Sigmoid colon (tissue), 7 donors: ENCODE results near the gene IPCEF1. TPM values are rescaled to one million over a fixed set of nuclear protein-coding genes. Genes with fewer than 3 reads are reported as not detected.

ENCODE experiments used
- DNase-seq: peaks from one replicate; pipeline ENCODE4 v3.0.0-alpha.2; 2019
- H3K27ac ChIP-seq, 4 donors: fragments of 200-600 bp; sonication (generic); one replicate each; pipeline ENCODE4 v1.5.1; 2016 to 2019; ENCODE audit warnings: mild to moderate bottlenecking in 1 of 4
- H3K27me3 ChIP-seq, 3 donors: fragments of 200-600 bp; sonication (generic); one replicate each; pipeline ENCODE4 v1.5.1; 2019; ENCODE audit warnings: mild to moderate bottlenecking in 1 of 3
- H3K36me3 ChIP-seq, 4 donors: fragments of 200-600 bp; sonication (generic); one replicate each; pipeline ENCODE4 v1.5.1; 2016 to 2019
- H3K4me1 ChIP-seq, 4 donors: fragments of 200-600 bp; sonication (generic); one replicate each; pipeline ENCODE4 v1.5.1; 2017 to 2019
- H3K4me3 ChIP-seq, 4 donors: fragments of 200-600 bp; sonication (generic); one replicate each; pipeline ENCODE4 v1.5.1; 2017 to 2019; ENCODE audit warnings: mild to moderate bottlenecking in 2 of 4, moderate library complexity in 1 of 4
- H3K9me3 ChIP-seq, 4 donors: fragments of 200-600 bp in 3 of 4; sonication (generic) in 3 of 4; one replicate each; pipeline versions ENCODE4 v1.5.1 to v1.6.1; 2013 to 2019
- EP300 ChIP-seq, 4 donors: sonication (generic); formaldehyde crosslinking; IDR thresholded peaks; one replicate each; pipeline ENCODE4 v1.6.1; 2017; ENCODE audit warnings: antibody characterized with exemption in 4 of 4
- POLR2A ChIP-seq, 2 donors: fragments of 450-650 bp; IDR thresholded peaks; one replicate each; pipeline ENCODE4 v1.6.1; 2016; ENCODE audit warnings: antibody characterized with exemption in 2 of 2, mild to moderate bottlenecking in 2 of 2, moderate library complexity in 2 of 2
- POLR2AphosphoS5 ChIP-seq, 4 donors: sonication (generic); formaldehyde crosslinking; IDR thresholded peaks; one replicate each; pipeline ENCODE4 v1.6.1; 2017; ENCODE audit warnings: antibody characterized with exemption in 4 of 4
- WGBS, 2 donors: extraction: QIAGEN DNeasy Blood & Tissue Kit; methylation state at CpG; one replicate each; pipeline ENCODE4 v1.1.7; 2013; 5-methylcytosine and 5-hydroxymethylcytosine counted together
- intact Hi-C: fragments of 100-400 bp; cut with DNase I; formaldehyde crosslinking; loops from one replicate; pipeline ENCODE4 v1.15.1; 2023
- polyA plus RNA-seq, 3 donors: library from polyadenylated mRNA; stranded (reverse); fragments of 200-250 nt; gene quantifications; one replicate each; pipeline ENCODE4 v1.2.3, GENCODE V29; 2013
- total RNA-seq, 4 donors: library from RNA; depleted of rRNA; stranded (reverse); fragments of >200 nt; gene quantifications; one replicate each; pipeline ENCODE4 v1.1.0, GENCODE V29; 2016
- TF ChIP-seq, protein P1 (sequence below), 4 experiments: fragments of 450-650 bp in 3 of 4; fragments of 200-600 bp in 1 of 4; IDR thresholded peaks; one replicate each; pipeline ENCODE4 v1.5.1; 2016 to 2019; ENCODE audit warnings: antibody characterized with exemption in 4 of 4, mild to moderate bottlenecking in 3 of 4, moderate library complexity in 2 of 4
- donor health status: healthy with polysubstance abuse.
- donor health status: Bipolar disorder and iron deficiency.
- donor health status: healthy.

The IPCEF1 gene
- total and polyA plus RNA-seq, 7 donors = 0.28 to 5.5 (median 0.71) TPM

DNA sequence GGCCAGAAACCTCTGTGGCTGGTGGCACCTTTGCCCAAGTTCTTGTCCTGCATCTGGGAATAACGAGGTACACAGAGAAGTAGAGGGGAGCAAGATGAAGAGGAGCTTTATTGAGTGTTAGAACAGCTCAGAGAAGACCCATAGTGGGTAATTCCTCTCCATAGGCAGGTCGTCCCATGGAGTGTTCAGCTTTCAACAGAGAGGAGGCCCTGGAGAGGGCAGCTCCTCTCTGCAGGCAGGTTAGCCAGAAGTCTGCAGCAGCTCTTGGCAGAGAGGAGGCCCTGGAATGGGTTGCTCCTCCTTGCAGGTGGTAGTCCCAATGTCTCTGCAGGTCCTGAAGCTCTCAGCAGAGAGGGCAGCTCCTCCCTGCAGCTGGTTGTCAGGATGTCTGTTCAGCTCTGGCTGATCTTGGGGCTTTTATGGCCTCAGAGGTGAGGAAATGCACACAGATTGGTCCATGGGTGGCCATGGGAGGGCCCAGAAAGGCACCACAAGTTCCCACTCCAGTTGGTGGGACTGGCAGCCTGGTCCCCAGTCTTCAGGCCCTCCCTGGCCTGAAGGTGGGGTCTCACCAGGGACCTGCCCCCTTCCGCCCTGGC is 89.0 kb downstream of the IPCEF1 start:
- no peaks in the 10 kb centered on the region for H3K4me1 ChIP-seq
- no peaks in the 10 kb centered on the region for H3K27me3 ChIP-seq
- DNase-seq = no peak
- H3K4me3 ChIP-seq = no peak overlapping the region
- no peaks in the 10 kb centered on the region for H3K9me3 ChIP-seq
- H3K36me3 ChIP-seq = no peaks in the 10 kb centered on the region
- H3K27ac ChIP-seq = no peak overlapping the region
- intact Hi-C loops = no loop called here
- 86 to 88% methylated on average over 3 of the region's 3 CpGs for WGBS, 2 donors
- TF ChIP-seq, protein P1, sequence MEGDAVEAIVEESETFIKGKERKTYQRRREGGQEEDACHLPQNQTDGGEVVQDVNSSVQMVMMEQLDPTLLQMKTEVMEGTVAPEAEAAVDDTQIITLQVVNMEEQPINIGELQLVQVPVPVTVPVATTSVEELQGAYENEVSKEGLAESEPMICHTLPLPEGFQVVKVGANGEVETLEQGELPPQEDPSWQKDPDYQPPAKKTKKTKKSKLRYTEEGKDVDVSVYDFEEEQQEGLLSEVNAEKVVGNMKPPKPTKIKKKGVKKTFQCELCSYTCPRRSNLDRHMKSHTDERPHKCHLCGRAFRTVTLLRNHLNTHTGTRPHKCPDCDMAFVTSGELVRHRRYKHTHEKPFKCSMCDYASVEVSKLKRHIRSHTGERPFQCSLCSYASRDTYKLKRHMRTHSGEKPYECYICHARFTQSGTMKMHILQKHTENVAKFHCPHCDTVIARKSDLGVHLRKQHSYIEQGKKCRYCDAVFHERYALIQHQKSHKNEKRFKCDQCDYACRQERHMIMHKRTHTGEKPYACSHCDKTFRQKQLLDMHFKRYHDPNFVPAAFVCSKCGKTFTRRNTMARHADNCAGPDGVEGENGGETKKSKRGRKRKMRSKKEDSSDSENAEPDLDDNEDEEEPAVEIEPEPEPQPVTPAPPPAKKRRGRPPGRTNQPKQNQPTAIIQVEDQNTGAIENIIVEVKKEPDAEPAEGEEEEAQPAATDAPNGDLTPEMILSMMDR (IDR thresholded peaks at IDR 0.05) = no peak
- TF ChIP-seq EP300 (IDR thresholded peaks at IDR 0.05) (no peak), POLR2AphosphoS5 (IDR thresholded peaks at IDR 0.05) (no peak), POLR2A (IDR thresholded peaks at IDR 0.05) (no peak)

DNA sequence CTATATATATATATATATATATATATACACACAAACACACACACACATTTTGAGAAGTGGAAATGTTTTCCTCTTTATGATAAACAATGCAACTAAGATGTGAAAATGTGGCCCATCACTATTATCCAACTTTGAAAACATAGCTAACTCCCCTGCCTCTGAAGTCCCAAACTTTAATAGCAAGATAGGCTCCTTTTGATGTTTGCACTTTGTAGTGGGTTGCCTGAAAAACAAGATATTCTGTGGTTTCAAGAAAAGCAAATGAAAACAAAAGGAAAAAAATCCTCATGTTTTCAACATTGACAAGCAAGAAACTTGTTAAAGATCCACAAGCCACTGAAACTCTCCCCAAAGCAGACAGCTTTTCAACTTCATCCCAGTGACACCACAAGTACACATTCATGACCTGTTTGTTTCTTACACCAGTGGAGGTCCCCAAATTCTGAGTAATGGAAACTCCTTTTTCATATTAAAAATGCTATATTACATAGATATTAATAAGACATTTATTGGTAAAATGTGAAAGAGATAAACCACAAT is 90.0 kb downstream of the IPCEF1 start:
- Histone ChIP-seq H3K4me1 (no peaks in the 10 kb centered on the region), H3K36me3 (no peaks in the 10 kb centered on the region), H3K9me3 (no peaks in the 10 kb centered on the region), H3K27me3 (no peaks in the 10 kb centered on the region), H3K27ac (no peak overlapping the region), H3K4me3 (no peak overlapping the region)
- intact Hi-C loops = no loop called here
- TF ChIP-seq POLR2A (IDR thresholded peaks at IDR 0.05) (no peak), POLR2AphosphoS5 (IDR thresholded peaks at IDR 0.05) (no peak), EP300 (IDR thresholded peaks at IDR 0.05) (no peak)
- TF ChIP-seq, protein P1 (IDR thresholded peaks at IDR 0.05) = no peak
- no peak for DNase-seq

DNA sequence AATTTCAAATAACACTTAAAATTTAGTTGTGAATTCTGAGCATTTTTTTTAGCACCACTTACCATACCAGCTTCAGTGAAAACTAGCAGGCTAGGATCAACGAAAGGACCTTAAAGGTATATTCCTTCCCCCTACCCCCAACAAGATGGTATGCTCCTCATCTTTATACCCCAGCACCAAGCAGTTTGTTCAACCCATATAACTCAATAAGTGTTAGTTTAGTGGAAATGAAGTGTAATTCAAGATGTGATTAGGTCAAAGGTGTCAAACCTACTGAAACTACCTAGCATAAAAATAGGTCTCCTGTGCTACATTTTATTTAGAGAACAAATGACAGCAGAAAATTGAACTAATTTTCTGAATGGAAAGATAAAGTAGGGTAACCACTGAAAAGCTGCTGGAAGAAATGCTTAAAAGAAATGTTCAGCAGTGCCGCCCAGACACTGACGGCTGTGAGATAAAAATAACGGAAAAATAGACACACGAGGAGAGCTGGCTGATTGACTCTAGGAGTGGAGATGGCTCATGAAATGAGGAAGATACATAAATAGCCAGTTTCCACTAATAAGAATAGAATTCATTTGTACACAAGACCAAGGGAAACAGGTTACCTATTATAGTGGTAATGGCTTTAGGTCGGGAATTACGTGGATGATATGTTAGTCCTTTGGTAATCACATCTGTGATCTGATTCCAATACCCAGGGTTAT is 94.8 kb downstream of the IPCEF1 start:
- TF ChIP-seq, protein P1 (IDR thresholded peaks at IDR 0.05) = no peak
- no peak for TF ChIP-seq EP300 (IDR thresholded peaks at IDR 0.05)
- no peak for TF ChIP-seq POLR2A (IDR thresholded peaks at IDR 0.05)
- no peak for TF ChIP-seq POLR2AphosphoS5 (IDR thresholded peaks at IDR 0.05)
- no peaks in the 10 kb centered on the region for H3K27me3 ChIP-seq
- no peak overlapping the region for H3K4me3 ChIP-seq
- DNase-seq = no peak
- no peak overlapping the region for H3K27ac ChIP-seq
- WGBS, 2 donors = 71 to 88% methylated on average over 7 of the region's 7 CpGs
- H3K4me1 ChIP-seq = no peaks in the 10 kb centered on the region
- no peaks in the 10 kb centered on the region for H3K36me3 ChIP-seq
- no peaks in the 10 kb centered on the region for H3K9me3 ChIP-seq
- intact Hi-C loops = no loop called here

DNA sequence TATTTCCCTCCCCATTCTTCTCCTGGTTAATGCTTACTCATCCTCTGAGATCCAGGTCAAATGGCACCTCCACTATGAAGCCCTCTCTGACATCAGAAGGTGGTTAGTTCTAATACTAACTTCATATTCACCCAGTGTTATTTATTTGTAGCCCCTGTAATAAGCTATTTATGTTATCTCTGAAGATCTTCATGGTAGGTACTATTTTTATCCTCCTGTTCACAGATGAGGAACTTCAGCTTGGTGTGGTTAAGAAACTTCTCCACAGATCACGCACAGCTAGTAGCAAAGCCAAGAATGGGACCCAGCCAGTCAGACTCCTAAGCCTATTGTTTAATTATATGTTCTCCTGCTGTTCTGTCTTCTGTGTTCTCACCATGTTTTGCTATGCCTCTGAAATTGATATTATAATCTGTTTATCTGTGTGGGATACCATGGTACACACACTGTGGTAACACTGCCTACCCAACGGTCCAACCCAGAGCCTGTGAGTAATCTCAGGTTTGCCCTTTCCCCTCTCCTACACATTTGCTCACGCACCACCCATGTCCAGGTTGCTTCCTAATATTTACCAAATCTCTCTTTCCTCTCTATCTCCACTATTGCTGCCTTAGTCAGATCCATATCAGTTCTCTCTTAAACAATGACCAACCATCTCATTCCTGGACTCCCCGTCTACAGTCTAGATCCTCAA is 98.4 kb downstream of the IPCEF1 start:
- no peaks in the 10 kb centered on the region for H3K27me3 ChIP-seq
- H3K4me3 ChIP-seq = no peak overlapping the region
- H3K4me1 ChIP-seq = no peaks in the 10 kb centered on the region
- 69 to 90% methylated on average over 4 of the region's 4 CpGs for WGBS, 2 donors
- DNase-seq = no peak
- H3K9me3 ChIP-seq = peaks cover 0 to 3% (median 0%) of the 10 kb centered on the region in 4 donors
- intact Hi-C loops = no loop called here
- H3K27ac ChIP-seq = no peak overlapping the region
- no peaks in the 10 kb centered on the region for H3K36me3 ChIP-seq
- TF ChIP-seq, protein P1 (IDR thresholded peaks at IDR 0.05) = no peak
- TF ChIP-seq POLR2A (IDR thresholded peaks at IDR 0.05) (no peak), POLR2AphosphoS5 (IDR thresholded peaks at IDR 0.05) (no peak), EP300 (IDR thresholded peaks at IDR 0.05) (no peak)
